Activated naive CD4-positive, alpha-beta T cell treated with anti-CD3 and anti-CD28 coated beads, Interleukin-2, amount 50 U/mL, for 72 hours (primary cell): Measurements from ENCODE around the gene IRF8. TPM values are rescaled to one million over a fixed set of nuclear protein-coding genes. Genes with fewer than 3 reads are reported as not detected.
A peak's percentile ranks its signal among the peaks of the same experiment; 100 is the strongest.
"Not testable (repeated sequence)": the region's sequence is repeated elsewhere in the genome, so short reads cannot be mapped to it uniquely, and the experiment has no call there.

Experiments used
- ATAC-seq, 2 donors: fragments of 150-1000 bp; cut with Tn5 transposase; 2 replicates each; pipeline ENCODE4 v1.10.0; 2021; ENCODE audit warnings: mild to moderate bottlenecking in 2 of 2, moderate library complexity in 2 of 2
- DNase-seq, 2 donors: peaks; one replicate each; pipeline ENCODE4 v3.0.0; 2021 to 2022; ENCODE audit warnings: low spot score in 2 of 2
- H3K27ac Mint-ChIP-seq, 2 donors: one replicate each; pipeline ENCODE4 v1.8.0; 2022; ENCODE audit warnings: mild to moderate bottlenecking in 2 of 2, mixed read lengths in 2 of 2
- H3K36me3 Mint-ChIP-seq, 2 donors: one replicate each; pipeline ENCODE4 v1.8.0; 2022; ENCODE audit warnings: mixed read lengths in 2 of 2
- H3K9me3 Mint-ChIP-seq, 2 donors: one replicate each; pipeline ENCODE4 v1.8.0; 2022; ENCODE audit warnings: mixed read lengths in 2 of 2
- total RNA-seq, 2 donors: library from RNA; stranded (reverse); gene quantifications; one replicate each; pipeline ENCODE4 v1.2.3, GENCODE V29; 2022

Gene IRF8
- total RNA-seq, 2 donors from 2014 or later = 150 to 184 TPM

DNA sequence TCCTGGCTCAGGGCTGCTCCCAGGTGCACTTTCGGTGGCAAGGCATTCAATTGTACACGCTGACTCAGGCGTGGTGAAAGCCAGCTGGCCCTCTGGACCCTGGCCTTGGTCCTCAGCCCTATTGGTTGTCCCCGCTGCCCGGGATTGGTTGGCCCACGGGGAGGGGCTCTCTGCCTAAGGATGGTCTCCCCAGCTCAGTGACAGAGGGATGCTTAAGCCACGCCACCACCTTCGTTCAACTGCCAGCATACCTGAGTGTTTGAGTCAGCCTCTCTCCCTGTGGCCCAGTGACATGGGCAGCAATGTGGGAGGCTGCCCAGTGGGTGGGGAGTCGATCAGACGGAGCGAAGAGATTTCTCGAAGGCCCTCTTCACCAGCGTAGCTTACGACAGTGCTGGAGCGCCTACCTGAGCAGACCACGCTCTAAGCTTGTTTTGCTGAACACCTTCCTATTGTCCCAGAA, 30.3 kb downstream of the IRF8 start:
- no peak for ATAC-seq
- no peaks in the 10 kb centered on the region for H3K9me3 Mint-ChIP-seq
- peaks cover 5 to 12% of the 10 kb centered on the region in 2 donors for H3K36me3 Mint-ChIP-seq
- no peak overlapping the region for H3K27ac Mint-ChIP-seq
- no peak for DNase-seq

DNA sequence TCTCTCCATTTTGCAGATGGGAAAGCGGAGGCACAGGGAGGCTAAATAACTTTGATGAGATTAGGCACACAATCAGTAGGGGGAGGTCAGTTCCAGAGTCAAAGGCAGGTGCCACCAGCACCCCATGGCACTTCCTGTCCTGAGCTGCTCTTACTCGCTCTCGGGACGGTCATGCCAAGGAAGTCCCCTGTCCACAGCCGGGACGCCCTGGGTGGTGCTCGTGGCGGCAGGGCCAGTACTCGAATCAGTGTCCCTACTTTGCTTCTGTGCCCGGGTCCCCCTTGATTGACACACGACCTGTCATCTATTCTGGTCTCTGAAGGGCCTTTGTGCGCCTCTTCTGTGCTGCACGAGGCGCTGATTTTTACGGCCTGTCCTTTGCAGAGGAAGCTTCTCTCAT, 31.3 kb downstream of the IRF8 start:
- ATAC-seq = no peak
- Mint-ChIP-seq H3K36me3 (peaks cover 5 to 12% of the 10 kb centered on the region in 2 donors), H3K27ac (no peak overlapping the region), H3K9me3 (no peaks in the 10 kb centered on the region)
- no peak for DNase-seq

DNA sequence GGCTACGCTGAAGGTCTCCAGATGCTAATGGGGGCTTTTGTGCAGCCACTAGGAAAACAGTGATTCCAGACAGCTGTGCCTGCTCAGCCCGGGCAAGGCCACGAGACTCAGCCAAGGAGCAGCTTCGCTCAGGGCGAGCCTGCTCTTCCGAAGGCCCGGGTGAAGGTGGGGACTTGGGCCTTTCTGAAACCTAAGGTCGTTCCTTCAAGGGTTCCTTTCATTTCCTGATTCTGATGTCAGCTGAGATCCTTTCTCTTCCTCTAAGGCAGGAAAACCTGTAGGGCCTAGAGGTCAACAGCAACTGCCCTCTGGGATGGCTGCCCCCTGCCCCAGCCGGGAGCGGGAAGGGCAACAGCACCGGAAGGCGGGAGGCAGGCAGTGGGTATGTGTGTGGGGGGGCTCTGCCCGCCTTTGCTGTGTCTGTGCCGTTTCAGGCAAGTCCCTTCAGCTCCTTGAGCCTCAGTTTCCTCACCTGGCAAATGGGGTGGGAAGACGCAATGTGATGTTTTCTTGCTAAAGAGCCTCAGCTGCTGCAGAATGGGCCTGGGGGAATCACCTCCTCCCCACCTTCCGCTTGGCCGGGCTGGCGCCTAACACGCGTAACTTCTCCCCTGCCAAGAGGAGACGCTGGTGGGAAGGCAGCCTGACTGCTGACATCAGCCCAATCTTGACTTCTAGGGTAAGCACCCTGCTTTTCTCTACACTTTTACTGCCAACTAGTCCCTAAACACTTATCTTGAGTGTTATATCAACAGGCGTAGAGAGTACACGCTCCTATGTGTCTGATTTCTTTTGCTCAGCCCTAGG, 32.8 kb downstream of the IRF8 start:
- Mint-ChIP-seq H3K27ac (no peak overlapping the region), H3K9me3 (no peaks in the 10 kb centered on the region), H3K36me3 (peaks cover 3 to 12% of the 10 kb centered on the region in 2 donors)
- no peak for ATAC-seq
- DNase-seq = no peak

DNA sequence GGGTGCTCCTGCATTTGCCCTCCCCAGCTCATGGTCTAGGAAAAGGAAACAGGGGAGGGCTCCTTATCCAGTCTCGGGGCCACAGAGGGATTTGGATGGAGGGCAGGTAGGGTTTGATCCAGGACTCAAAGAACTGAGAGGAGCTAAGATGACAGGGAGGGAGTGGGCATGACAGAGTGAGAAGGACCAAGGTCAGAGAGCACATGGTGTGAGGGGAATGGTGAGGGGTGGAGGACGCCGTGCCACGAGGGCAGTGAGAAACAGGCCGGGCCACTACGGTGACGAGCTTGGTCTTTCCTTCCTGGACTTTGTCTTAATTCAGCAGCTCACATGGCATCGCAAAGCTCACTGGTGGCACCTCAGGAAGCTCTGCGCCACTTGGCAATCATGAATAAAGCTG, 35.2 kb downstream of the IRF8 start:
- Mint-ChIP-seq H3K36me3 (peaks cover 14 to 32% of the 10 kb centered on the region in 2 donors), H3K9me3 (peaks cover 5 to 6% of the 10 kb centered on the region in 2 donors), H3K27ac (peak overlapping the region in 1 of 2 donors; percentile 96)

DNA sequence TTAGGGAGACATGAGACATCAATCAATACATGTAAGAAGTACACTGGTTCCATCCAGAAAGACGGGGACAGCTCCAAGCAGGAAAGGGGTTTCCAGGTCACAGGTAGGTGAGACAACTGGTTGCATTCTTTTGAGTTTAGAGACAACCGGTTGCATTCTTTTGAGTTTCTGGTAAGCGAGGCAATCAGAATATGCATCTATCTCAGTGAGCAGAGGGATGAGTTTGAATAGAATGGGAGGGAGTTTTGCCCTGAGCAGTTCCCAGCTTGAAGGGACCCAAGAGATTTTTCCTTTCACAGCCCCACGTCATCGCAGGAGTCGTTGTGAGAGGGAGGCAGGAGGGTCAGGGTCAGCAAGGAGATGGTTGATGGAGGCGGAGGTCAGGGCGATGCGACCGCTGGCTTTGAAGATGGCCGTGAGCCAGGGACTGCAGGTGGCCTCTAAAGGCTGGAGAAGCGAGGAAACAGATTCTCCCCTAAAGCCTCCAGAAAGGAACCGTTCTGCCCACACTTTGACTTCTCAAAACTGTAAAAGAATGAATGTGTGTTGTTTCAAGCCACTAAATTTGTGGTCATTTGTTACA, 36.5 kb downstream of the IRF8 start:
- ATAC-seq (no peak), DNase-seq (no peak)
- Mint-ChIP-seq H3K9me3 (peaks cover 5 to 6% of the 10 kb centered on the region in 2 donors), H3K36me3 (peaks cover 21 to 32% of the 10 kb centered on the region in 2 donors), H3K27ac (peak overlapping the region; percentile 93 to 96)

More for the DNA sequence above, 35.2 kb downstream of the IRF8 start:
- ATAC-seq (no peak), DNase-seq (no peak)

DNA sequence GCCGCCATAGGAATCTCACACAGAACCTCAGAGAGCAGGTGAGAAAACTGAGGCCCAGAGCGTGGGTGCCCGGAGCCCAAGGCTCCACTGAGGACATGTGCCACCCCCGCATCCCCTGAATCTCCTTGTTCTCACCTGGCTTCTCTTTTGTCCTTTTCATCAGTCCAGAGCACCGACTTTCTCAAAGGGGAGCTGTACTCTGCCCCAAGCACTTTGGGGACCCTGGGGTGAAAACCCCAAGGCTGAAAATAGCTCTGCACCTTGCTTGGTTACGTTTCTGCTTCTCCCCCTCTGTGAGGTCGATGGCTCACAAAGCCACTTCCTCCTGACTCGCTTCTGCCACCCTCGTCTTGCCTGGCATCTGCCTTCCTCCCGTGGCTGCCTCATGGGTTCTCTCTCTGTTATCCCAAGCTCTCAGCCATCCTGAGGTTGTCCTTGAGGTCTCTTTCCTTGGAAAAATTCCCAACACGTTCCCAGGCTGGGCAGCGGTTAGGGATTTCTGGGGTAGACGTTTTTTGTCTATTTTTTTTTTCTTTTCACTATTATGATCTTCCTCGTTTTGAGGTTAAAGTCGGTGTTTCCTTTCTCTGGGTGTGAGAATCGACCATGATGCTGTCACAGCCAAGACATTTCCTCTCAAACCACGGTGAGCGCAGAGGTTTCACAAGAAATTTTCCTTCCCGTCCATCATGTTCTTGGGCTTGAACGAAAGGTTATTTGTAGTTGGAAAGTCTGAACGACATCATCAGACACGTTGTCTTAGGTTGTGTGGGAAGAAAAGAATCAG, 37.2 kb downstream of the IRF8 start:
- peak; percentile 69 to 88 for DNase-seq
- peak overlapping the region; percentile 93 to 96 for H3K27ac Mint-ChIP-seq

DNA sequence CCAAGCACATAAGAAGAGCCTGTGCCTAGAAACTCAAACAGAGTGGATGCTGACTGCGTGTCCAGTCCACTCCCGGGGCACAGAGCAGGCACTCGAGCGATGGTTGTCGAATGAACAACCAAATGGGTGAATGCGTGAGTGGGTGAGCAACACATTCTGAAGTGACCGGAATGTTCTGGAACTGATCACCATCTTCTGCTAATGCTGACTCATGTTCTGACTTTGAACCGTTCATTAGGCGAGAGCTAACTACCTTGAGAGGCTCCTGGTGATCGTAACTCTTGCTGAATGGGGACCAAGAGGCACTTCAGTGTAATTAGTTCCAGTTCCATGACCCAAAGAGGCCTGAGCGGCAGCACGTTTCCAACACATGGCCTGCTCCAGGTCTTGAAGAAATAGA, 37.9 kb downstream of the IRF8 start:
- ATAC-seq (peak in 1 of 2 donors; percentile 0), DNase-seq (no peak)
- H3K27ac Mint-ChIP-seq = peak overlapping the region; percentile 93 to 96
- peaks cover 21 to 32% of the 10 kb centered on the region in 2 donors for H3K36me3 Mint-ChIP-seq
- peaks cover 5 to 6% of the 10 kb centered on the region in 2 donors for H3K9me3 Mint-ChIP-seq

More for the DNA sequence above, 37.2 kb downstream of the IRF8 start:
- H3K9me3 Mint-ChIP-seq = peaks cover 5 to 6% of the 10 kb centered on the region in 2 donors
- ATAC-seq = peak; percentile 87
- H3K36me3 Mint-ChIP-seq = peaks cover 21 to 32% of the 10 kb centered on the region in 2 donors

DNA sequence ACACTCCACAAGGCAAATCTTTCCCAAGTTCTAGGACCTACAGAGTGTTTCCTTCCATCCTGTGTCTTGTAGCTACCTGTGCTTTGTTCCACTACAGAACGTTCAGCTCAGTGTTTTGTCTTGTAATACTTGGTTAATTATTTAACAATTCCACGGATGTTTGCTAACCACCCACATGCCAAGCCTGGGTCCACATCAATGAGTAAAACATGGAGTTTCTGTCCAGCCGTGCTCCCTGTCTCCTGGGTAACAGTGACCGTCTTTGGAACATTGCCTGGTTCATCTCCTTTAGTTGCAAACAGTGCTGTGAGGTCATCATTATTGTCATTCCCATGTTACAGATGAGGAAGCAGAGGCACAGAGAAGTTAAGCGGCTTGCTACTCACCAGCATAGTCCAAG, 41.3 kb downstream of the IRF8 start:
- no peak for ATAC-seq
- Mint-ChIP-seq H3K36me3 (peaks cover 21% of the 10 kb centered on the region in 2 donors), H3K27ac (no peak overlapping the region), H3K9me3 (peaks cover 5 to 11% of the 10 kb centered on the region in 2 donors)
- no peak for DNase-seq

DNA sequence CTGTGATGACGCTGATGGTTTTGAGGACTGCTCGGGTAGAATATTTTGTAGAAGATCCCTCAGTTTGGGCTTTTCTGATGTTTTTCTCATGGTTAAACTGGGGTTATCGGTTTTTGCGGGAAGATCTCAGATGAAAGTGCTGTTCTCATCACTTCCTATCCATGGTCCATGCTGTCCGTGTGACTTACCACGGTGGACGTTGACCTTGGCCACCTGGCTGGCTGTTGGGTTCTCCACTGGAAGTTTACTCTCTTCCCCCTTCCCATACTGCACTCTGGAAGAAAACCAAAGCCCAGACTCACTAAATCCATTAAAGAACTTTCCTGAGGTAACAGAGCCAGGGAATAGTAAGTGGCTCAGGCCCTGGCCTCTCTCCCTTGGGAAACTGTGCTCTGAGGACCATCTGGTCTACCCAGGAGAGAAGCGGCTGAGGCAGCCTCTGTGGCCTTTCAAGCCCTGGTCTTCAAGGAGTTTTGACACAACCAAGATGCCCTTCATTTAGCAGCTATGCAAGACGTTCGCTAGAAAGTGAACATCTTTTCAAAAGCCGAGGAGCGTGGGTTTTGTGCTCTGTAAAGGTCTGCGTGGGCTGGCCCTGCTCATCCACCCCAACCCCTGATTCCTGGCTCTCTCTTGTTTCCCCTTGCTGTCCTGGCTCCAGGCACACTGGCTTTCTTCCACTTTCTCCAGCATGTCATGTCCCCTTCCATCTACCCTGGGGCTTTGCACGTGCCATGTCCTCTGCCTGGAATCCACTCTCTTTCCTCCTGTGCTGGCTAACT, 43.1 kb downstream of the IRF8 start:
- Mint-ChIP-seq H3K27ac (no peak overlapping the region), H3K9me3 (peaks cover 3 to 8% of the 10 kb centered on the region in 2 donors), H3K36me3 (peaks cover 16 to 17% of the 10 kb centered on the region in 2 donors)
- ATAC-seq (no peak), DNase-seq (no peak)

DNA sequence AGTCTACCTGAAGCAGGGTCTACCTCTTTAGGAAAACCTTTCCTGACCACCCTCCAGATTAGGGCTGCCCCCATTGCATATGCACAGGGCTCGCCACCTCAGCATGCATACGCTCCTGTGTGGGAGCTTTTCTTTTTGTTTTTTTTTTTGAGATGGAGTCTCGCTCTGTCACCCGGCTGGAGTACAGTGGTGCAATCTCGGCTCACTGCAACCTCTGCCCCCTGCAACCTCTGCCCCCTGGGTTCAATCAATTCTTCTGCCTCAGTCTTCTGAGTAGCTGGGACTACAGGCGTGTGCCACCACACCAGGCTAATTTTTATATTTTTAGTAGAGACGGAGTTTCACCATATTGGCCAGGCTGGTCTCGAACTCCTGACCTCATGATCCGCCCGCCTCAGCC, 43.7 kb downstream of the IRF8 start:
- DNase-seq, H3K9me3 Mint-ChIP-seq, H3K27ac Mint-ChIP-seq, ATAC-seq: not testable (repeated sequence)
- peaks cover 12% of the 10 kb centered on the region in 2 donors for H3K36me3 Mint-ChIP-seq

DNA sequence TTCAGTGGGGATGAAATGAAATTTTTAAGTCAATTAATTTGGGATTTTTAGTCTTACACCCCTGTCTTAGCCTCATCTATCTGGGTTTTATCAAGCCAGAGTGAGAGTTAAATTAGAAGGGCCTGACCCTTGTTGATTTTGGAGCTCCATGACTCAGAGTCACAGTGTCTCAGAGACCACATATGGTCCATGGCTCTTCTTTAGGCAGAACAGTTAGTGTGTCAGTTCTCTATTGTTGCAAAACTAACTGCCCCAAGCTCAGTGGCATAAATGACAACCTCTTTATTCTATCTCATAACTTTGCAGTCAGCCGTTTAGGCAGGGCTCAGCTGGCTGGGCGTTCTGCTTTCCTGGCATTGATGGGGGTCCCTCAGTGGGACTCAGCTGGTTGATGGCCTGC, 44.7 kb downstream of the IRF8 start:
- ATAC-seq (peak in 1 of 2 donors; percentile 52), DNase-seq (no peak)
- H3K27ac Mint-ChIP-seq = peak overlapping the region in 1 of 2 donors; percentile 58
- peaks cover 3 to 10% of the 10 kb centered on the region in 2 donors for H3K36me3 Mint-ChIP-seq
- peaks cover 0 to 5% of the 10 kb centered on the region in 2 donors for H3K9me3 Mint-ChIP-seq

DNA sequence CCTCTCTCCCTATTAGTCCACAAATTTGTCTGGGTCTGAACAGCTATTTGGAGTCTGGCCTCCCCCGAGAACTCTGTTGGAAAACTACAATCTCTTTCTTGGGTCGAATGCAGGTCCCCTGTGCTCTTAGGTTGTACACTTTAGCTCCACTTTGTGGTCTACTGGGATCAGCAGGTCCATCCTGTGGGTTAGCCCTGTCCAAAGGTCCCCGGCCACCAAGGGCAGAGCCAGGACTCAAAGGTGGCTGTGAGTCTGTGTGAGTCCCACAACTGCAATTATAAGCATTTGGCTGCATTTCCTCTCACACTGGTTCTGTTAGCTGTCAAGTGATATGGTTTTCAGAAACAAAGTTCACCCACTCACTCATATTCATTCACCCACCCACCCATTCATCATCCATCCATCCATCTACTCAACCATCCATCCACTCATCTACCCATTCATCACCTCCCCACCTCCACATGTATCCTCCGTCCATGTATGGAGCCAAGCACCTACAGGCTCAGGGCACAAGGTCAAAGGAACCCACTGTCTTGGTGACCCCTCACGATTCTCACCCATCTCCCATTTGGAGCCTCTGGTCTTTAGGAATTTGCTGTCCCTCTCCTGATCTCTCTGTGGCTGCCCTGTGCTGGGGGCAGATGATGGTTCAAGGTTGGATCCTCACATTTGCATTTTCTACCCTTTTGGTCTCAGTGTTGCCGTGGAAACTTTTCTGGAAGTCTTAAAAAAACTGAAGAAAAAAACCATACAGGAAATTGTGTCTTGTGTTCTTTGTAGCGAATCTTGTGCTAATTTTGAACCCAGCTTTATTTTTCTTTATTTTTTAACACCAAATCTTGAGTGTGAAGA, 45.8 kb downstream of the IRF8 start:
- ATAC-seq = peak; percentile 6 to 42
- Mint-ChIP-seq H3K27ac (peak overlapping the region; percentile 58 to 96), H3K36me3 (peaks cover 0 to 6% of the 10 kb centered on the region in 2 donors), H3K9me3 (peaks cover 0 to 5% of the 10 kb centered on the region in 2 donors)
- no peak for DNase-seq

DNA sequence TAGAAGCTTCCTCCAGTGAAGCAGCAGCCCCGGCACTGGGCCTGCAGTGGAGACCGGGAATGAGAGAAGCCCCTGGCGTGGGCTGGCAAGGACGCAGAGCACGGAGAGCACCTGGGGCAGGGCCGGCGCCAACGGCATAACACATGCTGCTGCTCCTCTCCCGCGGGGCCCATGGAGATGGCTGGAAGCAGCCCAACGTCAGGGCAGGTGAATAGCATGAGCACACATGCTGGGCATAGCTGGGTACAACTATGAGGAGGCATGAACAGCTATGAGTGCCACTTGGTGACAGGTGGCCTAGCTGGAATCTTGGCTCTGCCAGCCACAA, 46.4 kb downstream of the IRF8 start:
- H3K9me3 Mint-ChIP-seq = peaks cover 0 to 5% of the 10 kb centered on the region in 2 donors
- H3K27ac Mint-ChIP-seq = peak overlapping the region; percentile 58 to 96
- H3K36me3 Mint-ChIP-seq = peaks cover 0 to under 1% of the 10 kb centered on the region in 2 donors

DNA sequence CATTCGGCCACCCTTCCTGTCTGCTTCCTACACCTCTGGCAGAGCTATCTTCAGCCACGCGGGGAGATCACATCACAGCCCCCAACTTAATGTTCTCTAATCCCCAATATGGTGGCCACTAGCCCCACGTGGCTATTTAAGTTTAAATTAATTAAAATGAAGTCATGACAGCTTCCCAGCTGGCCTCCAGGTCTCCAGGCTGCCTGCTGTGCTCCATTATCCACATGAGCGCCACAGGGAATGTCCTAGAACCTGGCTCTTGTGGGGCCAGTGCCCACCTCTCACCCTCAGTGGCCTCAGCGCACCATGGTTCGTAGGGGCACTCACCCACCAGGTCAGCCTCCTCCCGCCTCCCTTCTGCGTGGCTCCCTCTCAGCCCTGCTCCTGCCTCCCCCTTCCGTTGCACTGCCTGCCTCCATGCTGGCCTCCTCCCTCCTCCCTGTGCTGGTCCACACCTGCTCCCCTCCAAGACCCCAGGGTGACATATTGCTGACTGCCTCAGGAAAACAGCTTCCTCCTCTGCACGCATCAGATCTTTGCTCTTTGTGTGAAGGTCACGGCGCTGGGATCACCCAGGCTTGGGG, 47.7 kb downstream of the IRF8 start:
- Mint-ChIP-seq H3K36me3 (no peaks in the 10 kb centered on the region), H3K27ac (peak overlapping the region; percentile 11 to 58), H3K9me3 (peaks cover 0 to 5% of the 10 kb centered on the region in 2 donors)
- DNase-seq (no peak), ATAC-seq (no peak)

More for the DNA sequence above, 46.4 kb downstream of the IRF8 start:
- ATAC-seq (no peak), DNase-seq (no peak)
